Colonic mucosa (tissue), 4 donors: Measurements from ENCODE around the gene SSRP1. TPM values are rescaled to one million over a fixed set of nuclear protein-coding genes. Genes with fewer than 3 reads are reported as not detected.

Experiments used
- DNase-seq: peaks from one replicate; pipeline ENCODE4 v3.0.0-alpha.2; 2020
- H3K27ac ChIP-seq: fragments of 200-600 bp; one replicate; pipeline ENCODE4 v1.8.0; 2021
- H3K27me3 ChIP-seq: fragments of 200-600 bp; one replicate; pipeline ENCODE4 v1.8.0; 2021
- H3K36me3 ChIP-seq: fragments of 200-600 bp; one replicate; pipeline ENCODE4 v1.8.0; 2021
- H3K4me1 ChIP-seq: fragments of 200-600 bp; one replicate; pipeline ENCODE4 v1.8.0; 2021; ENCODE audit warnings: mild to moderate bottlenecking
- H3K4me3 ChIP-seq: fragments of 200-600 bp; one replicate; pipeline ENCODE4 v1.8.0; 2021
- H3K9ac ChIP-seq, 2 donors: one replicate each; pipeline ENCODE4 v1.7.0; 2013; ENCODE audit warnings: control low read depth in 2 of 2, low read depth in 2 of 2, low read length in 2 of 2
- H3K9me3 ChIP-seq: fragments of 200-600 bp; one replicate; pipeline ENCODE4 v1.8.0; 2021
- intact Hi-C: fragments of 100-400 bp; cut with DNase I; formaldehyde crosslinking; loops from one replicate; pipeline ENCODE4 v1.14.1; 2022
- total RNA-seq, 2 donors: library from RNA; stranded (reverse); fragmentation: NEBNext Ultra II Directional in 1 of 2; extraction: Animal tissue kit (Norgen Biotek cat#: 25700) in 1 of 2; gene quantifications; one replicate each; pipeline ENCODE4 v1.2.1, GENCODE V29; 2021
- TF ChIP-seq, protein P1 (sequence below): fragments of 200-600 bp; IDR thresholded peaks from one replicate; pipeline ENCODE4 v1.8.0; 2022; ENCODE audit warnings: antibody characterized with exemption, mild to moderate bottlenecking
- donor health status: healthy.
- donor health status: DM: no; HTN: no; CAD: no.
- donor health status: DM: no; HTN: no; CAD: no.

The SSRP1 gene
- total RNA-seq, 2 donors from 2014 or later, result 72.7 to 162 TPM

- Histone ChIP-seq H3K9me3 (no peaks in the 10 kb centered on the region), H3K9ac (peak overlapping the region in 1 of 2 donors; percentile 9), H3K36me3 (peaks cover 10% of the 10 kb centered on the region), H3K27ac (no peak overlapping the region), H3K27me3 (no peaks in the 10 kb centered on the region), H3K4me3 (no peak overlapping the region), H3K4me1 (peaks cover 4% of the 10 kb centered on the region)
- TF ChIP-seq, protein P1, sequence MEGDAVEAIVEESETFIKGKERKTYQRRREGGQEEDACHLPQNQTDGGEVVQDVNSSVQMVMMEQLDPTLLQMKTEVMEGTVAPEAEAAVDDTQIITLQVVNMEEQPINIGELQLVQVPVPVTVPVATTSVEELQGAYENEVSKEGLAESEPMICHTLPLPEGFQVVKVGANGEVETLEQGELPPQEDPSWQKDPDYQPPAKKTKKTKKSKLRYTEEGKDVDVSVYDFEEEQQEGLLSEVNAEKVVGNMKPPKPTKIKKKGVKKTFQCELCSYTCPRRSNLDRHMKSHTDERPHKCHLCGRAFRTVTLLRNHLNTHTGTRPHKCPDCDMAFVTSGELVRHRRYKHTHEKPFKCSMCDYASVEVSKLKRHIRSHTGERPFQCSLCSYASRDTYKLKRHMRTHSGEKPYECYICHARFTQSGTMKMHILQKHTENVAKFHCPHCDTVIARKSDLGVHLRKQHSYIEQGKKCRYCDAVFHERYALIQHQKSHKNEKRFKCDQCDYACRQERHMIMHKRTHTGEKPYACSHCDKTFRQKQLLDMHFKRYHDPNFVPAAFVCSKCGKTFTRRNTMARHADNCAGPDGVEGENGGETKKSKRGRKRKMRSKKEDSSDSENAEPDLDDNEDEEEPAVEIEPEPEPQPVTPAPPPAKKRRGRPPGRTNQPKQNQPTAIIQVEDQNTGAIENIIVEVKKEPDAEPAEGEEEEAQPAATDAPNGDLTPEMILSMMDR, result no peak
- intact Hi-C loops, result no loop called here
- DNase-seq, result peak; percentile 55
Observed at GRCh38 chr11:57318178-57318577, 17.5 kb downstream of the SSRP1 start.

DNA sequence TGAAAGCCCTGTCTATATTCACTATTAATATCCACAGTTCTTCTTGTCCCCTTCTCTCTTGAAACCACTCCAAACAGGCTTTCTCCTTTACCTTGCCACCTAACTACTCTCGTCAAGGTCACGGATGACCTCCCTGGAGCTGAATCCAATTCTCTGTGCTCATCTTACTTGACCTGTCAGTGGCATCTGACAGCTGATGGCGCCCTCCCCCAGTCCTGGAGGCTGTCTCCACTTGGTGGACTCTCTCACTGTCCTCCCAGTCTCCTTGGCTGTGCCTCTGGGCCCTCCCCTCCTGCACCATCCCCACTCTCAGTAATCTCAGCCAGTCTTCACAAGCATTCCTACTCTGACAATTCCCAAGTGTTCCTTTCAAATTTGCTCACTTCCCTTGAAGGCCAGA is 19.7 kb downstream of the SSRP1 start:
- Histone ChIP-seq H3K27ac (no peak overlapping the region), H3K9ac (no peak overlapping the region), H3K36me3 (peaks cover 10% of the 10 kb centered on the region), H3K27me3 (no peaks in the 10 kb centered on the region), H3K4me1 (peaks cover 10% of the 10 kb centered on the region), H3K4me3 (no peak overlapping the region), H3K9me3 (no peaks in the 10 kb centered on the region)
- intact Hi-C loops, result no loop called here
- DNase-seq, result no peak
- TF ChIP-seq, protein P1, result no peak

- H3K36me3 ChIP-seq, result peaks cover 10% of the 10 kb centered on the region
Observed at GRCh38 chr11:57315491-57315890, 20.2 kb downstream of the SSRP1 start.

GRCh38 chr11:57314221-57314973 is 21.3 kb downstream of the SSRP1 start:
- H3K27me3 ChIP-seq, result no peaks in the 10 kb centered on the region
- intact Hi-C loops, result no loop called here
- DNase-seq, result no peak
- H3K4me3 ChIP-seq, result no peak overlapping the region
- no peak overlapping the region for H3K9ac ChIP-seq
- H3K4me1 ChIP-seq, result peaks cover 11% of the 10 kb centered on the region
- H3K27ac ChIP-seq, result no peak overlapping the region
- no peaks in the 10 kb centered on the region for H3K9me3 ChIP-seq
- peaks cover 10% of the 10 kb centered on the region for H3K36me3 ChIP-seq
- TF ChIP-seq, protein P1, result no peak

More at GRCh38 chr11:57315491-57315890, 20.2 kb downstream of the SSRP1 start:
- peaks cover 14% of the 10 kb centered on the region for H3K4me1 ChIP-seq
- H3K9me3 ChIP-seq, result no peaks in the 10 kb centered on the region
- no peak overlapping the region for H3K27ac ChIP-seq
- no peak overlapping the region for H3K9ac ChIP-seq
- intact Hi-C loops, result no loop called here
- TF ChIP-seq, protein P1, result no peak
- no peak overlapping the region for H3K4me3 ChIP-seq
- H3K27me3 ChIP-seq, result no peaks in the 10 kb centered on the region
- DNase-seq, result no peak

DNA sequence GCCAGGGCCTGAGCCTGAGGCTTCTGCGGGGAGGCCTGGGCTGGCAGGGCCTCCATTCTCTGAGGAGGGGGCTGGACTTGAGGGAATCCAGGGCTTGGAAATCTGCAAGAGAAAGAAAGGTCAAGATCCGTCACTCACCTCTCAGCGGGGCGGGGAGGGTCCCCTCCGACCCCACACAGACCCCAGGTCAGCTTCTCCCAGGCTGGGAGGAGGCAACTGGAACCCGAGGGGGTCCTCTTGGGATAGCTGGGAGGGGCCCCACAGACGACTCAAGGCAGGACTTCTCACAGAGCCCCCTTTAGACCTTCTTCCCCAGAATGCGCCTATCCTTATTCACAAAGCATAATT is 21.9 kb downstream of the SSRP1 start:
- Histone ChIP-seq H3K4me1 (peaks cover 11% of the 10 kb centered on the region), H3K4me3 (no peak overlapping the region), H3K9ac (no peak overlapping the region), H3K27me3 (no peaks in the 10 kb centered on the region), H3K27ac (no peak overlapping the region), H3K9me3 (no peaks in the 10 kb centered on the region), H3K36me3 (peaks cover 10% of the 10 kb centered on the region)
- DNase-seq, result no peak
- intact Hi-C loops, result no loop called here
- TF ChIP-seq, protein P1, result no peak
